Activated CD8-positive, alpha-beta memory T cell treated with anti-CD3 and anti-CD28 coated beads, Interleukin-2, amount 50 U/mL, for 4 hours (primary cell): ENCODE data around the gene ABHD16B.

Source experiments
- DNase-seq: peaks from one replicate; pipeline ENCODE4 v3.0.0-alpha.2; 2020

The ABHD16B gene

DNA sequence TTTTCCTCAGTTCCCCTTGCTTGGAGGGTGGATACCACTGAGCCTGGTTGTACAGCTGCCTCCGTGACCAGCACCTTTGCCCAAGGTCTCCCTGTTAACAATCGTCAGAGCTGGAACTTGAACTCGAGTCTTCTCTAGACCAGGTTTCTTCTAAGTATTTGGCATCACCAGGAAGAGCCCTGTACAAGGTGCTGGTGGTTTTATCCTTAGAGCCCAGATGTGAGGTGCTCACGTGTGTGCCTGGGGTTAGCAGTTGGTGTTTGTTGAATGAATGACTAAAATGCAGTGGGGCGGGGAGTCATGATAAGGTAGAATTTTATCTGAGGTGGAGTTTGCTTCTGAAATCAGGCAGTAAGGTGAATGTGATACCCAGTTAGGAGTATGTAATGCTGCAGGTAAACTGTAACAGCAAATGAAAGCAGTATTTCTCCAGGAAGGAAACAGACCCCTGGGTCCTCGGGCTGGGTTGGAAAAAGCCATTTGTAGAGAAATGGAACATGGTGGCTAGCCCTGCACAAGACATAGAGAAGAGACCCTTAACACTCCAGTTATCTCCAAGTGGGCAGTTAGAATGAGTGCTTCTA, 36.8 kb downstream of the ABHD16B start:
- DNase-seq: no peak

DNA sequence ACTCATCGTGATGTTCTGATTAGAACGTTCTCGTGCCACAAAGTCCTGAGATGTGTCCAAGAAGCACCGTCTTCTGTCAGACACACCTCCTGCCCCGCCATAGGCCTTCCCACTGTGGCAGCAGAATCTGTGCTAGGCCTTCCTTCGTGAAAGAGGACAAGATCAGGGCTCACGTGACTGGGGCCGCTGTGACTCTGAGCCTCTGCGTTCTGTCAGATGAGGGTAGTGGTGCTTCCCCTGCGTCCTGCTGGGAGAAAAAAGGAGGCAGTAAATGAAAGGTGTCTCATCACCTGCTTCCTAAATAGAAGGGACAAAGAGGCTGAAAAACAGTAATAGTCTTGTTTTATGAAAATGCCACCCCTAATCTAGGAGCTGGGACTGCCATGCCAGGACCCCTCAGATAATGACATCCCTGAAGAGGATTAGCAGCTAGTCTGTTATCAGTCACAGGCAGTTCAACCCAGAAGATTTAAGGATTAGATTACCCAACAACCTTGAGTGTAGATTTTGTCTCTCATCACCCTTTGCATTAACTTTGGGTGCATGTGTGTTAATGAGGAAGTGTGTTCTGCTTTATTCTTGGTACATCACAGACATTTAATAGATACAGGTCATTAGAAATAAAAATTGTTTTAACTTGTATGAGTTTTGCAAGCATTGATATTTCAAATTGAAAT, 37.7 kb downstream of the ABHD16B start:
- DNase-seq: no peak

DNA sequence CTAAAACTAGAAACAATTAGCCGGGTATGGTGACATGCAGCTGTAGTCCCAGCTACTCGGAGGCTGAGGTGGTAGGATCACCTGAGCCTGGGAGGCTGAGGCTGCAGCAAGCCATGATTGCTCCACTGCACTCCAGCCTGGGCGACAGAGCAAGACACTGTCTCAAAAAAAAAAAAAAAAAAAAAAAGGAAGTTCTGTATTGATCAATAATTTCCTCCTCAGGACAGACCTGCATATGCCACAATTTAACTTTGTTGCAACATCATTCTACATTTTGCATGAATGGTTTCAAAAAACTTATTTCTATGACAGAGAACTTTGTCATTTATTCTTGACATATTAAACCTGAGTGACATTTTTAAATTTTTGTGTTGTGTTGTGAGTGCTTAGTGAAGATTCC, 39.1 kb downstream of the ABHD16B start:
- DNase-seq: no peak

DNA sequence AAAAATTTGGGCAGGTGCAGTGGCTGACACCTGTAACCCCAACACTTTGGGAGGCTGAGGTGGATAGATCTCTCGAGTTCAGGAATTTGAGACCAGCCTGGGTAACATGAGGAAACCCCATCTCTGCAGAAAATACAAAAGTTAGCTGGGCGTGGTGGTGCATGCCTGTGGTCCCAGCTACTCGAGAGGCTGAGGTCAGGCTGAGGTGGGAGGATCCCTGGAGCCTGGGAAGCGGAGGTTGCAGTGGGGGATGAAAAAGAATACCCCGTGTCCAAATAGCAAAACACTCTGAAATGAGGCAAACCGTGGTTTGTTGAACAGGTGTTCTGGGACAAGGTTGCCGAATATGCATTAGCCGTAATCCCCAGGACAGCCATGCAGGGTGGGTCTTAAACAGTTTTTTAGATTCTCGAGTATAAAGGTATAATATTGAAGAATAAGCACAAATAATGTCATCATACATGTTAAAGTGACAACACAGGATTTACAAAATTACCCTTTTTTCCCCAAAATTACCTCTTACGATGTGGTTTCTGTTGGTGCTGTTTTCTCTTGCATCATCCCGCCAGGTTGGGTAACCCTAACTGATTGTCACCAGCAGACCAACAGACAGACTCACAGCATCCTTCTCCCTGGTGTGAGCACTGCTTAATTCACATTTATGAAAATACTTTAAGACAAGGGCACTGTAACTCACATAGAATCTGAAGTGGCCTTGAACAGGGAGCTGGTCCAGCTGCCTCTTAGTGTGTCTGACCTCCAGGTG, 42.7 kb downstream of the ABHD16B start:
- DNase-seq: no peak

DNA sequence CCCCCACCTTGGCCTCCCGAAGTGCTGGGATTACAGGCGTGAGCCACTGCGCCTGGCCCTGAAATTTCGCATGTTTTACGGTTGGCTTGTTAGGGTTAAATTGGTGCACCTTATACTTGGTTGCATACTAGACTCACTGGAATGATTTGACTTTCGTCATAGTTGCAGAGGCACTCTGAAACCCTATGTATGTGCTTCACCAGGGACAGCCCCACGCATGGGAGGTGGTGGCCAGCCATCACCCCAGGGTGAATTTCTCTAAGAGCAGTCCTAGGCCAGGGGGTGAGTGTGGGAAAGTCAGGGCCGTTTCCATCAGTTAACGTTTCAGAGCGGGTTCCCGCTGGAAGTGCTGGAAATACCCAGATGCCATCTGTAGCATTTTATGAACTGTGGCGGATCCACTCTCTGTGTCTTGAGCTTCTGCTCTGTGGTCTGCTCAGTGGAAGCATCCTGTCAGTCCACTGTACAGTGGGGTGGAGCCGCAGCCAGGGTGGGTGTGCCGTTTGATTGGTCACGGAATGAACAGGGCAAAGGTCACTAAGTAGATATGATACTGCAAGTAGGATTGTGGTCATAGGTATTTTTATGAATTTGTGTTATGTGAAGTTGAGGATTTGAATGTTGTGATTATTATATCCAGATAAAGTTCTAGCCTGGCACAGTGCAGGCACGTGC, 46.8 kb downstream of the ABHD16B start:
- no peak for DNase-seq

DNA sequence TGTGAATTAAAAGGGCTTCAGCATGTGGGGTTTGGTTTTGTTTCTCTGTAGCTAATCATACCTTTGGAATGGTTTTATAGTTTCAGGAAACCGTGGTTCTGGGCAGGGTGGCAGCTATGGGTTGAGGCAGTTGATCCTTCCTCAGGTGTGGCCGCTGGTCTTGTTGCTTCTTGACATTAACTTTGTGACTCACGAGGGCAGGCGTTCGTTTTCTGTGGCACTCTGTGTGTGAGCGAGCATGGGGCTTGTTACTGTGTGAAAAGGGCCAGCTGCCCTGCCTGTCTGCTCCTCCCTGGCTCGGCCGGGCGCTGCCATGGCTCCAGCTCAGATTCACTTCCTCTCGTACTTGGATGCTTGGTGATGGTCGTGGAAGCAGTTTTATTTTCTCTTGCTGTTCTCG, 49.9 kb downstream of the ABHD16B start:
- no peak for DNase-seq
